Activated CD4-positive, alpha-beta T cell treated with anti-CD3 and anti-CD28 coated beads, Interleukin-2, amount 10 ng/mL, durations not matched to agents 24 days and 14 days (primary cell): ENCODE results near the gene IL5RA. TPM values are rescaled to one million over a fixed set of nuclear protein-coding genes. Genes with fewer than 3 reads are reported as not detected.

ENCODE experiments used
- DNase-seq: peaks from one replicate; pipeline ENCODE4 v3.0.0; 2022
- H3K27ac Mint-ChIP-seq: one replicate; pipeline ENCODE4 v1.8.0; 2022; ENCODE audit warnings: mild to moderate bottlenecking, mixed read lengths
- H3K27me3 Mint-ChIP-seq: one replicate; pipeline ENCODE4 v1.8.0; 2022; ENCODE audit warnings: mixed read lengths
- H3K36me3 Mint-ChIP-seq: one replicate; pipeline ENCODE4 v1.8.0; 2022; ENCODE audit warnings: low read depth, mild to moderate bottlenecking, mixed read lengths
- H3K4me1 Mint-ChIP-seq: one replicate; pipeline ENCODE4 v1.8.0; 2021; ENCODE audit warnings: mixed read lengths
- H3K4me3 Mint-ChIP-seq: one replicate; pipeline ENCODE4 v1.8.0; 2022; ENCODE audit warnings: mild to moderate bottlenecking, moderate library complexity, mixed read lengths
- H3K9me3 Mint-ChIP-seq: one replicate; pipeline ENCODE4 v1.8.0; 2021; ENCODE audit warnings: mixed read lengths
- intact Hi-C: fragments of 100-400 bp; cut with micrococcal nuclease; formaldehyde crosslinking; loops from one replicate; pipeline ENCODE4 v1.15.1; 2023
- total RNA-seq: library from RNA; stranded (reverse); gene quantifications from 2 replicates; pipeline ENCODE4 v1.2.3, GENCODE V29; 2022

Gene IL5RA
- total RNA-seq, 1 donor from 2014 or later = not detected

GRCh38 chr3:3069723-3070122, 40.5 kb downstream of the IL5RA start:
- Mint-ChIP-seq H3K4me3 (no peak overlapping the region), H3K27me3 (no peaks in the 10 kb centered on the region), H3K9me3 (no peaks in the 10 kb centered on the region), H3K36me3 (no peaks in the 10 kb centered on the region), H3K27ac (no peak overlapping the region), H3K4me1 (no peaks in the 10 kb centered on the region)
- no peak for DNase-seq
- intact Hi-C loops = no loop called here

GRCh38 chr3:3068358-3068881, 41.8 kb downstream of the IL5RA start:
- no peaks in the 10 kb centered on the region for H3K9me3 Mint-ChIP-seq
- no peaks in the 10 kb centered on the region for H3K27me3 Mint-ChIP-seq
- no peak overlapping the region for H3K4me3 Mint-ChIP-seq
- intact Hi-C loops = no loop called here
- DNase-seq = no peak
- H3K27ac Mint-ChIP-seq = no peak overlapping the region
- H3K4me1 Mint-ChIP-seq = no peaks in the 10 kb centered on the region
- H3K36me3 Mint-ChIP-seq = no peaks in the 10 kb centered on the region

GRCh38 chr3:3066910-3067309, 43.3 kb downstream of the IL5RA start:
- H3K9me3 Mint-ChIP-seq = no peaks in the 10 kb centered on the region
- no peak overlapping the region for H3K4me3 Mint-ChIP-seq
- H3K36me3 Mint-ChIP-seq = no peaks in the 10 kb centered on the region
- no peaks in the 10 kb centered on the region for H3K4me1 Mint-ChIP-seq
- intact Hi-C loops = no loop called here
- no peaks in the 10 kb centered on the region for H3K27me3 Mint-ChIP-seq
- DNase-seq = no peak
- H3K27ac Mint-ChIP-seq = no peak overlapping the region

- Mint-ChIP-seq H3K36me3 (no peaks in the 10 kb centered on the region), H3K27me3 (no peaks in the 10 kb centered on the region), H3K9me3 (no peaks in the 10 kb centered on the region), H3K27ac (no peak overlapping the region), H3K4me1 (no peaks in the 10 kb centered on the region), H3K4me3 (no peak overlapping the region)
- intact Hi-C loops = no loop called here
- no peak for DNase-seq
Measured at GRCh38 chr3:3066378-3066777, 43.8 kb downstream of the IL5RA start.

GRCh38 chr3:3065876-3066275, 44.3 kb downstream of the IL5RA start:
- intact Hi-C loops = no loop called here
- H3K4me3 Mint-ChIP-seq = no peak overlapping the region

GRCh38 chr3:3064297-3064696, 45.9 kb downstream of the IL5RA start:
- Mint-ChIP-seq H3K4me1 (no peaks in the 10 kb centered on the region), H3K4me3 (no peak overlapping the region), H3K9me3 (no peaks in the 10 kb centered on the region), H3K36me3 (no peaks in the 10 kb centered on the region), H3K27ac (no peak overlapping the region), H3K27me3 (no peaks in the 10 kb centered on the region)
- no peak for DNase-seq
- intact Hi-C loops = no loop called here

More at GRCh38 chr3:3065876-3066275, 44.3 kb downstream of the IL5RA start:
- no peak overlapping the region for H3K27ac Mint-ChIP-seq
- H3K9me3 Mint-ChIP-seq = no peaks in the 10 kb centered on the region
- no peaks in the 10 kb centered on the region for H3K27me3 Mint-ChIP-seq
- DNase-seq = no peak
- H3K4me1 Mint-ChIP-seq = no peaks in the 10 kb centered on the region
- H3K36me3 Mint-ChIP-seq = no peaks in the 10 kb centered on the region

- Mint-ChIP-seq H3K4me3 (no peak overlapping the region), H3K9me3 (no peaks in the 10 kb centered on the region), H3K4me1 (no peaks in the 10 kb centered on the region), H3K27ac (no peak overlapping the region), H3K36me3 (no peaks in the 10 kb centered on the region), H3K27me3 (peaks cover 3% of the 10 kb centered on the region)
- intact Hi-C loops = no loop called here
- DNase-seq = no peak
Measured at GRCh38 chr3:3059645-3060044, 50.5 kb downstream of the IL5RA start.

GRCh38 chr3:3053974-3054373, 56.2 kb downstream of the IL5RA start:
- intact Hi-C loops = no loop called here
- no peaks in the 10 kb centered on the region for H3K9me3 Mint-ChIP-seq
- no peak overlapping the region for H3K4me3 Mint-ChIP-seq
- no peaks in the 10 kb centered on the region for H3K4me1 Mint-ChIP-seq
- no peaks in the 10 kb centered on the region for H3K36me3 Mint-ChIP-seq
- DNase-seq = no peak
- H3K27ac Mint-ChIP-seq = no peak overlapping the region
- H3K27me3 Mint-ChIP-seq = peaks cover 4% of the 10 kb centered on the region

GRCh38 chr3:3038201-3038991, 71.8 kb downstream of the IL5RA start:
- Mint-ChIP-seq H3K4me3 (no peak overlapping the region), H3K4me1 (no peaks in the 10 kb centered on the region), H3K27me3 (peaks cover 3% of the 10 kb centered on the region), H3K36me3 (no peaks in the 10 kb centered on the region), H3K9me3 (no peaks in the 10 kb centered on the region), H3K27ac (no peak overlapping the region)
- DNase-seq = no peak
- intact Hi-C loops = no loop called here

GRCh38 chr3:3037156-3037555, 73.0 kb downstream of the IL5RA start:
- H3K27ac Mint-ChIP-seq = no peak overlapping the region
- DNase-seq = no peak
- intact Hi-C loops = no loop called here
- peaks cover 6% of the 10 kb centered on the region for H3K27me3 Mint-ChIP-seq
- H3K36me3 Mint-ChIP-seq = no peaks in the 10 kb centered on the region
- no peak overlapping the region for H3K4me3 Mint-ChIP-seq
- no peaks in the 10 kb centered on the region for H3K4me1 Mint-ChIP-seq
- no peaks in the 10 kb centered on the region for H3K9me3 Mint-ChIP-seq

GRCh38 chr3:3031326-3031725, 78.8 kb downstream of the IL5RA start:
- H3K4me1 Mint-ChIP-seq = peaks cover 9% of the 10 kb centered on the region
- H3K9me3 Mint-ChIP-seq = no peaks in the 10 kb centered on the region
- no peak overlapping the region for H3K27ac Mint-ChIP-seq
- peaks cover 6% of the 10 kb centered on the region for H3K27me3 Mint-ChIP-seq
- H3K36me3 Mint-ChIP-seq = no peaks in the 10 kb centered on the region
- intact Hi-C loops = no loop called here
- DNase-seq = no peak
- H3K4me3 Mint-ChIP-seq = no peak overlapping the region

- Mint-ChIP-seq H3K9me3 (no peaks in the 10 kb centered on the region), H3K36me3 (no peaks in the 10 kb centered on the region), H3K27ac (no peak overlapping the region), H3K4me3 (peak overlapping the region; percentile 12), H3K4me1 (peaks cover 9% of the 10 kb centered on the region), H3K27me3 (peaks cover 14% of the 10 kb centered on the region)
- DNase-seq = peak; percentile 56
- intact Hi-C loops = no loop called here
Measured at GRCh38 chr3:3027976-3028567, 82.1 kb downstream of the IL5RA start.

GRCh38 chr3:3023111-3023745, 86.9 kb downstream of the IL5RA start:
- H3K4me1 Mint-ChIP-seq = peaks cover 6% of the 10 kb centered on the region
- peaks cover 19% of the 10 kb centered on the region for H3K27me3 Mint-ChIP-seq
- intact Hi-C loops = no loop called here
- H3K4me3 Mint-ChIP-seq = no peak overlapping the region
- H3K9me3 Mint-ChIP-seq = no peaks in the 10 kb centered on the region
- H3K36me3 Mint-ChIP-seq = no peaks in the 10 kb centered on the region
- no peak overlapping the region for H3K27ac Mint-ChIP-seq
- no peak for DNase-seq

GRCh38 chr3:3020209-3020608, 90.0 kb downstream of the IL5RA start:
- Mint-ChIP-seq H3K36me3 (no peaks in the 10 kb centered on the region), H3K27me3 (peaks cover 19% of the 10 kb centered on the region), H3K4me3 (no peak overlapping the region), H3K27ac (no peak overlapping the region), H3K4me1 (no peaks in the 10 kb centered on the region), H3K9me3 (no peaks in the 10 kb centered on the region)
- intact Hi-C loops = no loop called here
- DNase-seq = no peak
